Right lobe of liver (tissue), 4 donors: Measurements from ENCODE around the gene PSD.

Experiments
- CTCF ChIP-seq, 4 donors: fragments of 200-600 bp in 3 of 4; fragments of 450-650 bp in 1 of 4; IDR thresholded peaks; one replicate each; pipeline versions ENCODE4 v1.5.1 to v1.8.0; 2016 to 2022; ENCODE audit warnings: antibody characterized with exemption in 4 of 4, mild to moderate bottlenecking in 2 of 4
- POLR2A ChIP-seq: fragments of 450-650 bp; IDR thresholded peaks from one replicate; pipeline ENCODE4 v1.6.1; 2017; ENCODE audit warnings: antibody characterized with exemption, mild to moderate bottlenecking
- donor health status: DM: no; HTN: no; CAD: no.
- donor health status: DM: no; HTN: no; CAD: no.
- donor health status: DM: no; HTN: yes; CAD: no.

GRCh38 chr10:102412293-102412692 is 6.3 kb downstream of the PSD start:
- TF ChIP-seq CTCF (IDR thresholded peaks at IDR 0.05) (no peak), POLR2A (no peak)
